Measurements from ENCODE around the gene LRRC7. TPM values are rescaled to one million over a fixed set of nuclear protein-coding genes. Genes with fewer than 3 reads are reported as not detected.

The LRRC7 gene
- total and polyA plus RNA-seq, 2 of the 13 experiments (the other 11 are each of a cell fraction or from before 2014, with no cell fraction given): not detected

- Histone ChIP-seq H3K9me3 (ENCODE audit: low read length) (no peaks in the 10 kb centered on the region), H3K4me1 (ENCODE audit: insufficient read depth, low read length) (no peaks in the 10 kb centered on the region), H3K79me2 (ENCODE audit: insufficient read depth, low read length) (no peaks in the 10 kb centered on the region), H3K27me3 (ENCODE audit: control insufficient read depth in 1 of 2, insufficient read depth in 2 of 2, low read length in 2 of 2) (no peaks in the 10 kb centered on the region), H3K4me3 (replicated peaks in 1 of 3; ENCODE audit: insufficient read depth in 1 of 3, low read depth in 2 of 3, low read length in 3 of 3) (no peak overlapping the region), H3K9ac (ENCODE audit: insufficient read depth, low read depth, low read length) (no peak overlapping the region), H3K4me2 (ENCODE audit: low read depth, low read length) (no peak overlapping the region), H2AFZ (ENCODE audit: low read length) (no peak overlapping the region), H3K36me3 (replicated peaks in 1 of 2; ENCODE audit: control insufficient read depth in 1 of 2, insufficient read depth in 2 of 2, low read length in 2 of 2) (no peaks in the 10 kb centered on the region), H3K27ac (ENCODE audit: extremely low read length, insufficient read depth, low read length) (no peak overlapping the region), H4K20me1 (ENCODE audit: insufficient read depth, low read length) (no peaks in the 10 kb centered on the region)
- ChIA-PET CTCF (ENCODE audit: low intra/inter-chr PET ratio, low total read pairs) (no interaction called here), POLR2A (no interaction called here)
- no peak for DNase-seq (ENCODE audit: low spot score)
- in situ Hi-C loops (cut with HindIII; ENCODE audit: extremely low pct_ligation_motif_present, low pct_unique_long_range_greater_than_20kb) (no loop called here), intact Hi-C loops (cut with micrococcal nuclease; ENCODE audit: unreplicated experiment) (no loop called here)
- 0% methylated on average over 4 of the region's 4 CpGs for WGBS (ENCODE audit: low lambda C conversion rate)
- ATAC-seq: no peak
- TF ChIP-seq ZNF577 (CRISPR knock-in tag; IDR thresholded peaks at IDR 0.05; ENCODE audit: borderline replicate concordance, low read depth) (no peak), BATF2 (CRISPR knock-in tag; IDR thresholded peaks at IDR 0.05) (no peak), GPN1 (CRISPR knock-in tag; IDR thresholded peaks at IDR 0.05; ENCODE audit: borderline replicate concordance) (no peak), EHMT2 (IDR thresholded peaks at IDR 0.05; ENCODE audit: borderline replicate concordance, low read depth, low read length) (no peak), CBFB (CRISPR knock-in tag; IDR thresholded peaks at IDR 0.05) (no peak), ZMAT3 (CRISPR knock-in tag; conservative IDR thresholded peaks at IDR 0.05) (no peak), ZNF703 (CRISPR knock-in tag; IDR thresholded peaks at IDR 0.05; ENCODE audit: borderline replicate concordance) (no peak), ZFP36L1 (CRISPR knock-in tag; IDR thresholded peaks at IDR 0.05) (no peak), SMARCC2 (IDR thresholded peaks at IDR 0.05) (no peak), ZNF383 (CRISPR knock-in tag; IDR thresholded peaks at IDR 0.05; ENCODE audit: borderline replicate concordance) (no peak), CBX2 (IDR thresholded peaks at IDR 0.05; ENCODE audit: low read depth, low read length) (no peak), CBX2 (CRISPR knock-in tag; IDR thresholded peaks at IDR 0.05; ENCODE audit: low read depth) (no peak), ZNF17 (CRISPR knock-in tag; IDR thresholded peaks at IDR 0.05) (no peak), ZNF773 (CRISPR knock-in tag; IDR thresholded peaks at IDR 0.05; ENCODE audit: borderline replicate concordance) (no peak)
- no TSS peak for BruUV-seq (replicated peaks)
- FAIRE-seq: no peak
These were observed 142.9 kb downstream of the LRRC7 start for GRCh38 chr1:69710484-69711189.

Data from HepG2 (cell line).